Breast epithelium (tissue), 3 donors: Measurements from ENCODE around the gene FHIT.

Experiments
- POLR2A ChIP-seq: fragments of 450-650 bp; IDR thresholded peaks from one replicate; pipeline ENCODE4 v1.6.1; 2016; ENCODE audit warnings: antibody characterized with exemption, mild to moderate bottlenecking, moderate library complexity
- POLR2AphosphoS5 ChIP-seq, 3 donors: sonication (generic); formaldehyde crosslinking; IDR thresholded peaks; one replicate each; pipeline ENCODE4 v1.6.1; 2017; ENCODE audit warnings: antibody characterized with exemption in 3 of 3
- TF ChIP-seq, protein P1 (sequence below), 3 donors: fragments of 450-650 bp; IDR thresholded peaks; one replicate each; pipeline ENCODE4 v1.5.1; 2016 to 2017; ENCODE audit warnings: antibody characterized with exemption in 3 of 3, mild to moderate bottlenecking in 3 of 3, moderate library complexity in 3 of 3

DNA sequence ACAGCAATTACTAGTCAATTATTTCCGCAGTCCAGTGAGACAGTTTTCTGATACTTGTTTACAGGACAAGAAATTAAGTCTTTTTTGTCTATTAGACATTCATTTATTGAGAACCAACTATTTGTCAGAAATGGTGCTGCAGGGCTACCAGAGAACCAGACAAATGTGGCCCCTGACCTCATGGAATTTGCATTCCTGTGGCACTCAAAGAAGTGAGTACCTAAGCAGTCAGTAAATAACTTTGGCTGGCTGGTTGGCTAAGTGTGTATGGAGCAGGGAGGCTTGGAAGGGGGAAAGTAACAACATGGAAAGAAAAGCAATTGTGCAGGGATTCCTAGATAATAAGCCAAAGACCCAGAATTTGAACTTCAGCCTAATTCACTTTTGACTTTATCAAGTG, 1364.5 kb downstream of the FHIT start:
- TF ChIP-seq, protein P1, sequence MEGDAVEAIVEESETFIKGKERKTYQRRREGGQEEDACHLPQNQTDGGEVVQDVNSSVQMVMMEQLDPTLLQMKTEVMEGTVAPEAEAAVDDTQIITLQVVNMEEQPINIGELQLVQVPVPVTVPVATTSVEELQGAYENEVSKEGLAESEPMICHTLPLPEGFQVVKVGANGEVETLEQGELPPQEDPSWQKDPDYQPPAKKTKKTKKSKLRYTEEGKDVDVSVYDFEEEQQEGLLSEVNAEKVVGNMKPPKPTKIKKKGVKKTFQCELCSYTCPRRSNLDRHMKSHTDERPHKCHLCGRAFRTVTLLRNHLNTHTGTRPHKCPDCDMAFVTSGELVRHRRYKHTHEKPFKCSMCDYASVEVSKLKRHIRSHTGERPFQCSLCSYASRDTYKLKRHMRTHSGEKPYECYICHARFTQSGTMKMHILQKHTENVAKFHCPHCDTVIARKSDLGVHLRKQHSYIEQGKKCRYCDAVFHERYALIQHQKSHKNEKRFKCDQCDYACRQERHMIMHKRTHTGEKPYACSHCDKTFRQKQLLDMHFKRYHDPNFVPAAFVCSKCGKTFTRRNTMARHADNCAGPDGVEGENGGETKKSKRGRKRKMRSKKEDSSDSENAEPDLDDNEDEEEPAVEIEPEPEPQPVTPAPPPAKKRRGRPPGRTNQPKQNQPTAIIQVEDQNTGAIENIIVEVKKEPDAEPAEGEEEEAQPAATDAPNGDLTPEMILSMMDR (IDR thresholded peaks at IDR 0.05), result no peak
- TF ChIP-seq POLR2A (no peak), POLR2AphosphoS5 (IDR thresholded peaks at IDR 0.05) (no peak)
